NCI-H69 (cell line): Measurements from ENCODE around the gene PLPP4.

Source experiments
- DNase-seq: peaks from one replicate; lab custom pipeline; 2025; lab: John Stamatoyannopoulos, UW

PLPP4 gene

GRCh38 chr10:120575411-120575810 lies 118.4 kb downstream of the PLPP4 start:
- DNase-seq = no peak

GRCh38 chr10:120578134-120578533 lies 121.1 kb downstream of the PLPP4 start:
- no peak for DNase-seq

- DNase-seq = no peak
These were observed 121.9 kb downstream of the PLPP4 start for GRCh38 chr10:120578890-120579289.

- peak; percentile 3 for DNase-seq
These were observed 124.2 kb downstream of the PLPP4 start for GRCh38 chr10:120580918-120581895.

GRCh38 chr10:120582753-120583152 lies 125.7 kb downstream of the PLPP4 start:
- no peak for DNase-seq

GRCh38 chr10:120583424-120584108 lies 126.5 kb downstream of the PLPP4 start:
- no peak for DNase-seq

GRCh38 chr10:120584786-120585185 lies 127.8 kb downstream of the PLPP4 start:
- DNase-seq = no peak

GRCh38 chr10:120586471-120586872 lies 129.4 kb downstream of the PLPP4 start:
- no peak for DNase-seq

- no peak for DNase-seq
These were observed 130.0 kb downstream of the PLPP4 start for GRCh38 chr10:120587061-120587460.

- no peak for DNase-seq
These were observed 131.3 kb downstream of the PLPP4 start for GRCh38 chr10:120588311-120588710.

GRCh38 chr10:120593693-120594092 lies 136.7 kb downstream of the PLPP4 start:
- no peak for DNase-seq

GRCh38 chr10:120597902-120598301 lies 140.9 kb downstream of the PLPP4 start:
- DNase-seq = no peak

GRCh38 chr10:120598386-120598785 lies 141.4 kb downstream of the PLPP4 start:
- DNase-seq = peak; percentile 58

GRCh38 chr10:120599200-120599724 lies 142.2 kb downstream of the PLPP4 start:
- no peak for DNase-seq

- DNase-seq = peak; percentile 52
These were observed 144.0 kb downstream of the PLPP4 start for GRCh38 chr10:120600871-120601649.

GRCh38 chr10:120601999-120602398 lies 145.0 kb downstream of the PLPP4 start:
- DNase-seq = no peak

- no peak for DNase-seq
These were observed 148.4 kb downstream of the PLPP4 start for GRCh38 chr10:120605410-120605809.

- DNase-seq = no peak
These were observed 149.2 kb downstream of the PLPP4 start for GRCh38 chr10:120606051-120606764.

GRCh38 chr10:120607016-120607709 lies 150.1 kb downstream of the PLPP4 start:
- DNase-seq = no peak
